Right atrium auricular region (tissue), 2 donors: ENCODE data around the gene AMH. TPM values are rescaled to one million over a fixed set of nuclear protein-coding genes. Genes with fewer than 3 reads are reported as not detected.

Experiments used
- DNase-seq: peaks from one replicate; pipeline ENCODE4 v3.0.0-alpha.2; 2019; ENCODE audit warnings: low spot score
- H3K27ac ChIP-seq, 2 donors: fragments of 200-600 bp; sonication (generic); 1 replicate in 1 of 2; 2 replicates in 1 of 2; pipeline ENCODE4 v1.5.1; 2016 to 2019
- H3K27me3 ChIP-seq, 2 donors: fragments of 200-600 bp; sonication (generic); one replicate each; pipeline versions ENCODE4 v1.5.1 to v1.6.0; 2017 to 2019
- H3K36me3 ChIP-seq: fragments of 200-600 bp; sonication (generic); one replicate; pipeline ENCODE4 v1.5.1; 2016
- H3K4me1 ChIP-seq, 2 donors: fragments of 200-600 bp; sonication (generic); one replicate each; pipeline versions ENCODE4 v1.5.1 to v1.6.0; 2017 to 2019
- H3K4me3 ChIP-seq, 2 donors: fragments of 200-600 bp; sonication (generic); 1 replicate in 1 of 2; 2 replicates in 1 of 2; pipeline ENCODE4 v1.5.1; 2017 to 2019; ENCODE audit warnings: mild to moderate bottlenecking in 1 of 2, moderate library complexity in 1 of 2
- H3K9me3 ChIP-seq, 2 donors: fragments of 200-600 bp; sonication (generic); one replicate each; pipeline ENCODE4 v1.5.1; 2019
- total RNA-seq, 2 donors: library from RNA; depleted of rRNA; stranded (reverse); fragments of >200 nt; gene quantifications; one replicate each; pipeline ENCODE4 v1.1.0, GENCODE V29; 2016
- TF ChIP-seq, protein P1 (sequence below), 2 donors: fragments of 200-600 bp; sonication (generic); IDR thresholded peaks; one replicate each; pipeline ENCODE4 v1.5.1; 2019; ENCODE audit warnings: antibody characterized with exemption in 2 of 2

AMH gene
- total RNA-seq, 2 donors from 2014 or later: 0.98 TPM; not detected in 1

DNA sequence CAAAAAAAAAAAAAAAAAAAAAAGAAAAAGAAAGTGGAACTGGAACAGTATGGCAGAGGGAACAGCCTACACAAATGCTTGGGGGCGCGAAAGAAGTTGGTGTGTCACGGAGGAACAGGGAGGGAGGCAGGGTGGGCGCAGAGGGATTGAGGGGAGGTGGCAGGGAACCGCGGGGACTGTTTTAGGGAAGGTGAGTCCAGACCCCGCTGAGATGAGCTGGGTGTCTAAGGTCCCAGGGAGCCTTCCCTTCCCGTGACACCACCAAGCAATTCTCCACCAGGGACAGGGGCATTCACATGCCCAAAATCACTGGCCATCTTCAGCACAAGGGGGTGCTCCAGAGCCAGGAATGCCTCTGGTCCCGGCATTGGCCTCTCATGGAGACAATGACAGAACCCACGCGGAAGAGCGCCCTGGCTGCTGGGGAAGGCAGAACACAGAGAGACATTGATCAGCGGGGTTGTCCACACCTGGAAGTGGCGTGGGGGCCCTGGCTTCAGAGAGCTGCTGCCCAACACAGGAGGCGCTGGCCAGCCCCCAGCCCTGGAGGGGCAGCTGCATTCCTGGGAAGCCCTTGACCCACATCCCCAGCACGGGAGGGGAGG is 25.9 kb downstream of the AMH start:
- H3K4me1 ChIP-seq: peaks cover 0 to 55% of the 10 kb centered on the region in 2 donors
- no peaks in the 10 kb centered on the region for H3K9me3 ChIP-seq
- TF ChIP-seq, protein P1, sequence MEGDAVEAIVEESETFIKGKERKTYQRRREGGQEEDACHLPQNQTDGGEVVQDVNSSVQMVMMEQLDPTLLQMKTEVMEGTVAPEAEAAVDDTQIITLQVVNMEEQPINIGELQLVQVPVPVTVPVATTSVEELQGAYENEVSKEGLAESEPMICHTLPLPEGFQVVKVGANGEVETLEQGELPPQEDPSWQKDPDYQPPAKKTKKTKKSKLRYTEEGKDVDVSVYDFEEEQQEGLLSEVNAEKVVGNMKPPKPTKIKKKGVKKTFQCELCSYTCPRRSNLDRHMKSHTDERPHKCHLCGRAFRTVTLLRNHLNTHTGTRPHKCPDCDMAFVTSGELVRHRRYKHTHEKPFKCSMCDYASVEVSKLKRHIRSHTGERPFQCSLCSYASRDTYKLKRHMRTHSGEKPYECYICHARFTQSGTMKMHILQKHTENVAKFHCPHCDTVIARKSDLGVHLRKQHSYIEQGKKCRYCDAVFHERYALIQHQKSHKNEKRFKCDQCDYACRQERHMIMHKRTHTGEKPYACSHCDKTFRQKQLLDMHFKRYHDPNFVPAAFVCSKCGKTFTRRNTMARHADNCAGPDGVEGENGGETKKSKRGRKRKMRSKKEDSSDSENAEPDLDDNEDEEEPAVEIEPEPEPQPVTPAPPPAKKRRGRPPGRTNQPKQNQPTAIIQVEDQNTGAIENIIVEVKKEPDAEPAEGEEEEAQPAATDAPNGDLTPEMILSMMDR (IDR thresholded peaks at IDR 0.05): peak; percentile 32 to 66
- H3K4me3 ChIP-seq: no peak overlapping the region
- H3K27me3 ChIP-seq: no peaks in the 10 kb centered on the region
- peaks cover 35% of the 10 kb centered on the region for H3K36me3 ChIP-seq
- H3K27ac ChIP-seq: peak overlapping the region in 1 of 2 donors; percentile 32
- DNase-seq: peak; percentile 77

DNA sequence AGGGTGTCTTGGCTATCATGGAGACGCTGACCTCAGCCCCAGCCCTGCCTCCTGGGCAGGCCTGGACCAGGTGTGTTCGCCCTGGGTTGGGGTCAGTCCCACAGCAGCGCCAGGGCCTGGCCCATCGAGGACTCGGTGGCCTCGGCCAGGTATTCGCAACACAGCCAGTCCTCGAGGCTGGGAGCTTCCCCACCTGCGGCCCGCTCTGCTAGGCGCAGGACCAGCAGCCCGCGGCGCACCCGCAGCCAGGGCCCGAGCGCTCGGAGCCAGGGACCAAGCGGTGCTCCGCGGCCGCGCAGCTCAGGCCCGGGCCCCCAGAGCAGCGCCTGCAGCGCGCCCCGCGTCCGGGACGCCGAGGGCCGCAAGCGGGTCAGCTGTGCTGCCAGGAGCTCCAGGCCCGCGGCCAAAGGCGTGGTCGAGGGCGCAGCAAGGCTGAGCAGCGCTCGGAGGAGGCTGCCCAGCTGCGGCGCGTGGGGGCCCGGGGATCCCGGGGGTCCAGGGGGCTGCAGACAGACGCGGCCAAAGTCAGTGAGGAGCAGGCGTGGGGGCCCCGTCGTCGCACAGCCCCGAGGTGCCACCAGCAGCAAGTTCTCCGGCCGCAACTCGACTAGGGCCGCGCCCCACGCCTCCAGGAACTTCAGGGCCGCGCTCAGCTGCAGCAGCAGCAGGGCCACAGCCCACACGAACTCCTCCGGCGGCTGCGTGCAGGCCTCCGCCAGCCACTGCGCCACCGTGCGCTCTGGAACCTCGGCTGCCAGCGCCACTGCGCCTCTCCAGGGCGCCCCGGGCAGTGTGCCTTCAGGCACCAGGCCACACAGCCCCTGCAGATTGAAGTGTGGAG is 26.7 kb downstream of the AMH start:
- Histone ChIP-seq H3K27ac (peak overlapping the region in 1 of 2 donors; percentile 32), H3K9me3 (no peaks in the 10 kb centered on the region), H3K27me3 (no peaks in the 10 kb centered on the region), H3K36me3 (peaks cover 31% of the 10 kb centered on the region), H3K4me3 (no peak overlapping the region), H3K4me1 (peaks cover 0 to 55% of the 10 kb centered on the region in 2 donors)
- TF ChIP-seq, protein P1 (IDR thresholded peaks at IDR 0.05): no peak
- no peak for DNase-seq

DNA sequence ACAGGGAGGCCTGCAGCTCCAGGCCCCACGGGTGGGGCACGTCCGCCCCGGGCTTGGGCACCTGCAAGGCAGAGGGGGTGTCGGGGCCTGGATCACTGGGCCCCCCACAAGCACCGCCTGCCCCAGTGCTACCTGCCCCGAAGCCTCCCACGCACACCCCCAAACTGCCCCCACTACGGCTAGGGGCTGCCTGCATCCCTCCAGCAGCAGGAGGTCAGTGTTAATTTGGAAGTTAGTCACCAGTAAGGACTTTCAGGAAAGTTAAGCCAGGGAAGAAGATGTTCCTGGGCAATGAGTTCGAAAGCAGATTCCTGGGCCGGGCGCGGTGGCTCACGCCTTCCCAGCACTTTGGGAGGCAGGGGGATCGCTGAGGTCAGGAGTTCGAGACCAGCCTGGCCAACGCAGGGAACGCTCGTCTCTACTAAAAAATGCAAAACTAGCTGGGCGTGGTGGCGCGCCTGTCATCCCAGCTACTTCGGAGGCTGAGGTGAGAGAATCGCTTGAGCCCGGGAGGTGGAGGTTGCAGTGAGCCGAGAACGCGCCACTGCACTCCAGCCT is 27.4 kb downstream of the AMH start:
- Histone ChIP-seq H3K4me1 (peaks cover 0 to 50% of the 10 kb centered on the region in 2 donors), H3K9me3 (no peaks in the 10 kb centered on the region), H3K27me3 (no peaks in the 10 kb centered on the region), H3K4me3 (no peak overlapping the region), H3K36me3 (peaks cover 28% of the 10 kb centered on the region), H3K27ac (no peak overlapping the region)
- DNase-seq: no peak
- TF ChIP-seq, protein P1 (IDR thresholded peaks at IDR 0.05): no peak

DNA sequence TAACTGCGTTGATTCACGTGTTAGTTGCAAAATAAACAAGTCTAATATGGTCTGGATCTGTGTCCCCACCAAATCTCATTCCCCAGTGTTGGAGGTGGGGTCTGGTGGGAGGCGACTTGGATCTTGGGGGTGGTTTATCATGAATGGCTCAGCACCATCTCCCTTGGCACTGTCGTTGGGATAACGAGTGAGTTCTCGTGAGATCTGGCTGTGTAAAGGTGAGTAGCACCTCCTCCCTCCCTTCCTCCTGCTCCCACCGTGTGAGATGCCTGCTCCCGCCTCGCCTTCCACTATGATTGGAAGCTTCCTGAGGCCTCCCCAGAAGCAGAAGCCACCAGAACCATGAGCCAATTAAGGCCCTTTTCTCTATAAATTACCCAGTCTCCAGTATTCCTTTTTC is 28.0 kb downstream of the AMH start:
- TF ChIP-seq, protein P1 (IDR thresholded peaks at IDR 0.05): no peak
- Histone ChIP-seq H3K9me3 (no peaks in the 10 kb centered on the region), H3K4me1 (peaks cover 0 to 50% of the 10 kb centered on the region in 2 donors), H3K27ac (no peak overlapping the region), H3K4me3 (no peak overlapping the region), H3K27me3 (no peaks in the 10 kb centered on the region), H3K36me3 (peaks cover 21% of the 10 kb centered on the region)
- no peak for DNase-seq

DNA sequence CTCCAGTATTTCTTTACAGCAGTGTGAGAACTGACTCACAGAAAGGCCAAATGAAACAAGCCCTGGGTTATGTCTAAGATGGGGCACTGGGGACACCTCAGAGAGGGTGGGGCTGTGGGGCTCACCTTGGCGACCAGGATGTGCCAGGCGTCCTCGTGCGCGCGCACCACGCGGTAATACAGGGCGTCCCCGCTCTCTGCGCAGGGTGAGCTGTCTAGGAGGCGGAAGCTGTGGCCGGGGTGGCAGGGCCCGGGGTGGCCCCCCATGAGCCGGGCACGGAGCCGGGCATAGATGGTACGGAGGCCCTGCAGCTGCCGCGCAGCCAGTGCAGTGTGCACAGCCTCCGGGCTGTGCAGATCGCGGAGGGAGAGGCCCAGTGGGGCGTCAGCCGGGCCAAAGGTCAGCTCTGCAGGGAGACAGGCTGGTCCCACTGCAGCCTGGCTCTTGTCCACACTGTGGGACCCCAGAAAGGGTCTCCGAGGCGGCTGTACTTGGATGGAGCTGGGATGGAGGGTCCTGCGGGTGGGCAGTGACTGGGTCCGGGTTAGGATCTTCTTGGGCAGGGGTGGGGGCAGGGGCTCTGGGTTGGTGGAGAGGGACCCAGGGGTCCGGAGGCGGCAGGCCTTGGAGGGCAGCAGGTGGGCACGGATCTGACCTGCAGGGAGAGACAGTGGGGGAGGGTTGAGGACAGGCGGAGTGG is 29.5 kb downstream of the AMH start:
- no peak overlapping the region for H3K4me3 ChIP-seq
- TF ChIP-seq, protein P1 (IDR thresholded peaks at IDR 0.05): no peak
- no peaks in the 10 kb centered on the region for H3K9me3 ChIP-seq
- H3K4me1 ChIP-seq: peaks cover 0 to 44% of the 10 kb centered on the region in 2 donors
- peaks cover 7% of the 10 kb centered on the region for H3K36me3 ChIP-seq
- no peaks in the 10 kb centered on the region for H3K27me3 ChIP-seq
- DNase-seq: no peak
- no peak overlapping the region for H3K27ac ChIP-seq
